MM.1S (cell line): Measurements from ENCODE around the gene SHISA9.

Experiments
- DNase-seq: peaks from one replicate; pipeline ENCODE4 v3.0.0-alpha.2; 2015
- H2AFZ ChIP-seq: fragments of 300-600 bp; sonication (generic); 2 replicates; pipeline ENCODE4 v1.6.0; 2016; ENCODE audit warnings: antibody characterized with exemption, low read length
- H3F3A ChIP-seq: fragments of 300-600 bp; sonication (generic); 2 replicates; pipeline ENCODE4 v1.6.1; 2016; ENCODE audit warnings: mild to moderate bottlenecking, antibody characterized with exemption, low read length, moderate library complexity, mixed read lengths; ENCODE audit not compliant: insufficient read depth
- H3K27ac ChIP-seq: fragments of 300-600 bp; sonication (generic); 2 replicates; pipeline ENCODE4 v1.5.1; 2016; ENCODE audit warnings: mild to moderate bottlenecking, low read length
- H3K27me3 ChIP-seq: fragments of 300-600 bp; sonication (generic); replicated peaks from 2 replicates; pipeline ENCODE4 v1.6.0; 2016; ENCODE audit warnings: low read length; ENCODE audit not compliant: insufficient read depth
- H3K36me3 ChIP-seq: fragments of 300-600 bp; sonication (generic); replicated peaks from 2 replicates; pipeline ENCODE4 v1.6.1; 2016; ENCODE audit warnings: mild to moderate bottlenecking, low read length, mixed read lengths; ENCODE audit not compliant: insufficient read depth
- H3K4me1 ChIP-seq: fragments of 300-600 bp; sonication (generic); 2 replicates; pipeline ENCODE4 v1.6.1; 2016; ENCODE audit warnings: low read length, mixed read lengths
- H3K4me2 ChIP-seq: fragments of 300-600 bp; sonication (generic); 2 replicates; pipeline ENCODE4 v1.6.0; 2016; ENCODE audit warnings: low read depth, low read length
- H3K4me3 ChIP-seq: fragments of 300-600 bp; sonication (generic); 2 replicates; pipeline ENCODE4 v1.5.1; 2016; ENCODE audit warnings: low read length, mixed read lengths
- H3K79me2 ChIP-seq: fragments of 300-600 bp; sonication (generic); 2 replicates; pipeline ENCODE4 v1.6.1; 2016; ENCODE audit warnings: mixed run types, low read length, mixed read lengths
- H3K9ac ChIP-seq: fragments of 300-600 bp; sonication (generic); 2 replicates; pipeline ENCODE4 v1.6.1; 2016; ENCODE audit warnings: low read length, mixed read lengths
- H3K9me2 ChIP-seq: fragments of 300-600 bp; sonication (generic); replicated peaks from 2 replicates; pipeline ENCODE4 v1.6.1; 2016; ENCODE audit warnings: mild to moderate bottlenecking, low read length, mixed read lengths; ENCODE audit not compliant: insufficient read depth
- H3K9me3 ChIP-seq: fragments of 300-600 bp; sonication (generic); replicated peaks from 2 replicates; pipeline ENCODE4 v1.6.1; 2016; ENCODE audit warnings: mild to moderate bottlenecking, low read length, mixed read lengths; ENCODE audit not compliant: insufficient read depth
- H4K20me1 ChIP-seq: fragments of 300-600 bp; sonication (generic); 2 replicates; pipeline ENCODE4 v1.6.1; 2016; ENCODE audit warnings: mild to moderate bottlenecking, low read length, moderate library complexity, mixed read lengths; ENCODE audit not compliant: insufficient read depth
- EZH2 ChIP-seq: fragments of 300-600 bp; sonication (generic); optimal IDR thresholded peaks from 2 replicates; pipeline ENCODE3; 2017; ENCODE audit warnings: low read depth, mild to moderate bottlenecking, antibody characterized with exemption, low read length, mixed read lengths
- EZH2phosphoT487 ChIP-seq: fragments of 300-600 bp; sonication (generic); IDR thresholded peaks from 2 replicates; pipeline ENCODE4 v1.6.1; 2018; ENCODE audit warnings: antibody characterized with exemption, low read length
- TF ChIP-seq, protein P1 (sequence below): fragments of 300-600 bp; sonication (generic); IDR thresholded peaks from 2 replicates; pipeline ENCODE4 v1.5.1; 2016; ENCODE audit warnings: antibody characterized with exemption, low read length, mixed read lengths

Gene SHISA9

DNA sequence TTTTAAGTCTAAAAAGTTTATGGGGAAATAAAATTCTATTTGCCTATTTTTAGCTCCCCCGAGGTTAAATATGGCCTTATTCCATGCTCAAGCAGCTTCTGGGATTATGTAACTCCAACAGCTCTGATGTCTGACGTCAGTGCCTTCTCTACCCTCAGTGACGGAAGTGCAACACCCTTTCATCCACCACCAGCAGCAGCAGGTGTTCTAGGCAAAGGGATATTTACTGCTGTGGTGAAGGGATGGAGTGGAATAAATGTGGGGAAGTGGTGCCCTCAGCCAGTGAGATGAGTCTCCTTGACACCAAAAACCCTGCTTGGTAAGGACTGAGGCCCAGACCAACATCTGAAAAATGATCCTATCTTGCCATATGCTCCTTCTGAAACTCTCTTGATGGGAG, 247.4 kb downstream of the SHISA9 start:
- no peak for TF ChIP-seq EZH2
- TF ChIP-seq, protein P1, sequence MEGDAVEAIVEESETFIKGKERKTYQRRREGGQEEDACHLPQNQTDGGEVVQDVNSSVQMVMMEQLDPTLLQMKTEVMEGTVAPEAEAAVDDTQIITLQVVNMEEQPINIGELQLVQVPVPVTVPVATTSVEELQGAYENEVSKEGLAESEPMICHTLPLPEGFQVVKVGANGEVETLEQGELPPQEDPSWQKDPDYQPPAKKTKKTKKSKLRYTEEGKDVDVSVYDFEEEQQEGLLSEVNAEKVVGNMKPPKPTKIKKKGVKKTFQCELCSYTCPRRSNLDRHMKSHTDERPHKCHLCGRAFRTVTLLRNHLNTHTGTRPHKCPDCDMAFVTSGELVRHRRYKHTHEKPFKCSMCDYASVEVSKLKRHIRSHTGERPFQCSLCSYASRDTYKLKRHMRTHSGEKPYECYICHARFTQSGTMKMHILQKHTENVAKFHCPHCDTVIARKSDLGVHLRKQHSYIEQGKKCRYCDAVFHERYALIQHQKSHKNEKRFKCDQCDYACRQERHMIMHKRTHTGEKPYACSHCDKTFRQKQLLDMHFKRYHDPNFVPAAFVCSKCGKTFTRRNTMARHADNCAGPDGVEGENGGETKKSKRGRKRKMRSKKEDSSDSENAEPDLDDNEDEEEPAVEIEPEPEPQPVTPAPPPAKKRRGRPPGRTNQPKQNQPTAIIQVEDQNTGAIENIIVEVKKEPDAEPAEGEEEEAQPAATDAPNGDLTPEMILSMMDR: no peak
- no peak for TF ChIP-seq EZH2phosphoT487
- Histone ChIP-seq H3K79me2 (no peaks in the 10 kb centered on the region), H3K9me2 (no peaks in the 10 kb centered on the region), H3K9ac (no peak overlapping the region), H4K20me1 (no peaks in the 10 kb centered on the region), H3K4me1 (no peaks in the 10 kb centered on the region), H3K27ac (no peak overlapping the region), H3K4me2 (no peak overlapping the region), H3F3A (no peaks in the 10 kb centered on the region), H3K36me3 (no peaks in the 10 kb centered on the region), H3K4me3 (no peak overlapping the region), H2AFZ (no peak overlapping the region), H3K27me3 (no peaks in the 10 kb centered on the region), H3K9me3 (no peaks in the 10 kb centered on the region)
- DNase-seq: no peak

DNA sequence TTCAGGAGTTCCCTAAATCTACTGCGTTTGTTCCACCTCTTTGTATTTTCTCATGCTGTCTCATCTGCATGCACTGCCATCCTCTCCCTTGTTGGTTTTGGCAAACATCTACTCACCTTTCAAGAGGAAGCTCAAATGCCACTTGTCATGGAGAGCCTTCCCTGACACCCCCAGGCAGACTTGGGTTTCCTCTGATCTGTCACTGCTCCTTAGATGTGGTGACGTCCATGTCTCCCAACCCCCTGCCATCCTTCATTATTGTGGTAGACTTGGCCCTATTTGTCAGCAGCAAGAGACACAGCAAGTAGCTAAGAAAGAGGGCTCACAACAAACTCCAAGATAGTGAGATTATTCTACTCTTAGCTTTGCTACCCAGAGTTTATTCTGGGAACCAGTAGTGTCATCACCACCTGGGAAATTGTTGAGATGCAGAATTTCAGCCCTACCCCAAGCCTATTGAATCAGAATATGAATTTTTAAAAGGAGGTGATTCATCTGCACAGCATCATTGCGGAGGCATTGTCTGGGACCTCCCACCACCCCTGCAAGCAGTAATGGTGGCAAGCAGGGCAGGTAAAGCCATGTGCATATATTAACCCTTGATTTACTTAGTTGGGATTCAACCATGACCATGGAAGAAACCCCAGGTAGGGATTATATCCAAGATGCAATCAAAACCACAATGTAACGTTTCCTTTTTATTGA, 248.9 kb downstream of the SHISA9 start:
- H3K4me1 ChIP-seq: no peaks in the 10 kb centered on the region
- no peaks in the 10 kb centered on the region for H3F3A ChIP-seq
- H3K9me2 ChIP-seq: no peaks in the 10 kb centered on the region
- TF ChIP-seq, protein P1: no peak
- no peak for TF ChIP-seq EZH2
- no peak for TF ChIP-seq EZH2phosphoT487
- H3K79me2 ChIP-seq: no peaks in the 10 kb centered on the region
- H3K36me3 ChIP-seq: no peaks in the 10 kb centered on the region
- H3K4me3 ChIP-seq: no peak overlapping the region
- no peak overlapping the region for H3K27ac ChIP-seq
- no peaks in the 10 kb centered on the region for H3K9me3 ChIP-seq
- no peak overlapping the region for H3K9ac ChIP-seq
- no peak overlapping the region for H3K4me2 ChIP-seq
- no peaks in the 10 kb centered on the region for H3K27me3 ChIP-seq
- H4K20me1 ChIP-seq: no peaks in the 10 kb centered on the region
- no peak overlapping the region for H2AFZ ChIP-seq
- DNase-seq: no peak

DNA sequence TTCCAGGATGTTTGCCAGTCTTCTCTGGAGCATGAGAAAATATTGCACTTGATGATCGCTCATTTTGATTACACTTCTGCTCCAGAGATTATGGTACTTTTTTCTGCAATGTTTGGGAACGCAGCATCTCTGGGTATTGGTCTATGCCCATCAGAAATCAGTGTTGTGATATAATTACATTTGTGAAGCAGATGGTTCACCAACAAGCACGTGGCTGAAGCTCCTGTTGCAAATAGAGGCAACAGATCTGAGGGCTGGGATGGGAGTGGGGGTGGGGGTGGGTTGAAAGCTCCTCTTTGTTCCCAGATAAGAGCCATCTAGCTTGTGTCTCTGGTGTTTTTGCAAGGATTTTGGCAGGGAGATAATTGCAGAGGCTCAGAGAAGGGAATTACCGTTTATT, 252.3 kb downstream of the SHISA9 start:
- H3K4me1 ChIP-seq: no peaks in the 10 kb centered on the region
- H3K36me3 ChIP-seq: no peaks in the 10 kb centered on the region
- no peak overlapping the region for H3K9ac ChIP-seq
- H3F3A ChIP-seq: no peaks in the 10 kb centered on the region
- DNase-seq: no peak
- no peaks in the 10 kb centered on the region for H3K27me3 ChIP-seq
- H3K9me2 ChIP-seq: no peaks in the 10 kb centered on the region
- H3K27ac ChIP-seq: no peak overlapping the region
- H4K20me1 ChIP-seq: no peaks in the 10 kb centered on the region
- no peak overlapping the region for H2AFZ ChIP-seq
- H3K9me3 ChIP-seq: no peaks in the 10 kb centered on the region
- H3K4me3 ChIP-seq: no peak overlapping the region
- no peak overlapping the region for H3K4me2 ChIP-seq
- H3K79me2 ChIP-seq: no peaks in the 10 kb centered on the region
- no peak for TF ChIP-seq EZH2phosphoT487
- no peak for TF ChIP-seq EZH2
- TF ChIP-seq, protein P1: no peak
